Measurements from ENCODE around the gene PLPPR1.
"Not testable (repeated sequence)": the region's sequence is repeated elsewhere in the genome, so short reads cannot be mapped to it uniquely, and the experiment has no call there.

PLPPR1 gene

GRCh38 chr9:101030086-101030391 lies 1.5 kb downstream of the PLPPR1 start:
- Mint-ChIP-seq H3K36me3 (ENCODE audit: low read depth) (no peaks in the 10 kb centered on the region), H3K9me3 (no peaks in the 10 kb centered on the region), H3K4me3 (no peak overlapping the region), H3K27me3 (peaks cover 37% of the 10 kb centered on the region), H3K27ac (no peak overlapping the region), H3K4me1 (peaks cover 1% of the 10 kb centered on the region)
- ATAC-seq (no peak), DNase-seq (no peak)

- DNase-seq (no peak), ATAC-seq (no peak)
- peaks cover 1% of the 10 kb centered on the region for H3K4me1 Mint-ChIP-seq
- H3K9me3 Mint-ChIP-seq = no peaks in the 10 kb centered on the region
- H3K27me3 Mint-ChIP-seq = peaks cover 26% of the 10 kb centered on the region
- H3K27ac Mint-ChIP-seq = no peak overlapping the region
- H3K4me3 Mint-ChIP-seq = no peak overlapping the region
- no peaks in the 10 kb centered on the region for H3K36me3 Mint-ChIP-seq (ENCODE audit: low read depth)
Measured at GRCh38 chr9:101032426-101032825, 3.9 kb downstream of the PLPPR1 start.

GRCh38 chr9:101034222-101034621 lies 5.7 kb downstream of the PLPPR1 start:
- peaks cover 16% of the 10 kb centered on the region for H3K27me3 Mint-ChIP-seq
- H3K9me3 Mint-ChIP-seq = no peaks in the 10 kb centered on the region
- H3K36me3 Mint-ChIP-seq (ENCODE audit: low read depth) = no peaks in the 10 kb centered on the region
- no peak overlapping the region for H3K4me3 Mint-ChIP-seq
- no peak overlapping the region for H3K27ac Mint-ChIP-seq
- DNase-seq (no peak), ATAC-seq (no peak)
- no peaks in the 10 kb centered on the region for H3K4me1 Mint-ChIP-seq

GRCh38 chr9:101035098-101035497 lies 6.6 kb downstream of the PLPPR1 start:
- no peak for ATAC-seq
- no peaks in the 10 kb centered on the region for H3K4me1 Mint-ChIP-seq
- no peak overlapping the region for H3K4me3 Mint-ChIP-seq
- no peak overlapping the region for H3K27ac Mint-ChIP-seq
- H3K27me3 Mint-ChIP-seq = peaks cover 9% of the 10 kb centered on the region
- H3K36me3 Mint-ChIP-seq (ENCODE audit: low read depth) = no peaks in the 10 kb centered on the region
- peaks cover 4% of the 10 kb centered on the region for H3K9me3 Mint-ChIP-seq
- DNase-seq = no peak

GRCh38 chr9:101037430-101037829 lies 8.9 kb downstream of the PLPPR1 start:
- no peaks in the 10 kb centered on the region for H3K4me1 Mint-ChIP-seq

GRCh38 chr9:101038488-101038887 lies 10.0 kb downstream of the PLPPR1 start:
- Mint-ChIP-seq H3K27ac (no peak overlapping the region), H3K4me3 (no peak overlapping the region), H3K36me3 (ENCODE audit: low read depth) (no peaks in the 10 kb centered on the region), H3K27me3 (no peaks in the 10 kb centered on the region), H3K4me1 (no peaks in the 10 kb centered on the region), H3K9me3 (peaks cover 4% of the 10 kb centered on the region)
- ATAC-seq = no peak
- DNase-seq = no peak

More at GRCh38 chr9:101037430-101037829, 8.9 kb downstream of the PLPPR1 start:
- DNase-seq = no peak
- ATAC-seq = no peak
- H3K9me3 Mint-ChIP-seq = peaks cover 4% of the 10 kb centered on the region
- H3K27ac Mint-ChIP-seq = no peak overlapping the region
- no peak overlapping the region for H3K4me3 Mint-ChIP-seq
- no peaks in the 10 kb centered on the region for H3K36me3 Mint-ChIP-seq (ENCODE audit: low read depth)
- no peaks in the 10 kb centered on the region for H3K27me3 Mint-ChIP-seq

- not testable (repeated sequence) for H3K4me3 Mint-ChIP-seq, H3K9me3 Mint-ChIP-seq
Measured at GRCh38 chr9:101039581-101039980, 11.1 kb downstream of the PLPPR1 start.

GRCh38 chr9:101047848-101048397 lies 19.4 kb downstream of the PLPPR1 start:
- Mint-ChIP-seq H3K4me1 (no peaks in the 10 kb centered on the region), H3K27me3 (no peaks in the 10 kb centered on the region), H3K36me3 (ENCODE audit: low read depth) (no peaks in the 10 kb centered on the region), H3K9me3 (peaks cover 3% of the 10 kb centered on the region), H3K27ac (no peak overlapping the region), H3K4me3 (no peak overlapping the region)
- no peak for DNase-seq
- ATAC-seq = no peak

More at GRCh38 chr9:101039581-101039980, 11.1 kb downstream of the PLPPR1 start:
- ATAC-seq; H3K36me3 Mint-ChIP-seq (ENCODE audit: low read depth); H3K27me3 Mint-ChIP-seq; H3K27ac Mint-ChIP-seq; H3K4me1 Mint-ChIP-seq; DNase-seq: not testable (repeated sequence)

- Mint-ChIP-seq H3K9me3 (peaks cover 3% of the 10 kb centered on the region), H3K36me3 (ENCODE audit: low read depth) (no peaks in the 10 kb centered on the region), H3K4me3 (no peak overlapping the region), H3K4me1 (no peaks in the 10 kb centered on the region), H3K27ac (no peak overlapping the region), H3K27me3 (peaks cover 1% of the 10 kb centered on the region)
- DNase-seq (no peak), ATAC-seq (no peak)
Measured at GRCh38 chr9:101050650-101051049, 22.1 kb downstream of the PLPPR1 start.

GRCh38 chr9:101054657-101055056 lies 26.1 kb downstream of the PLPPR1 start:
- no peak overlapping the region for H3K27ac Mint-ChIP-seq
- H3K4me1 Mint-ChIP-seq = no peaks in the 10 kb centered on the region
- no peaks in the 10 kb centered on the region for H3K9me3 Mint-ChIP-seq
- H3K36me3 Mint-ChIP-seq (ENCODE audit: low read depth) = no peaks in the 10 kb centered on the region
- ATAC-seq (no peak), DNase-seq (no peak)
- H3K27me3 Mint-ChIP-seq = peaks cover 1% of the 10 kb centered on the region
- no peak overlapping the region for H3K4me3 Mint-ChIP-seq

- DNase-seq = no peak
- ATAC-seq = no peak
- H3K4me1 Mint-ChIP-seq = no peaks in the 10 kb centered on the region
- H3K9me3 Mint-ChIP-seq = no peaks in the 10 kb centered on the region
- H3K4me3 Mint-ChIP-seq = no peak overlapping the region
- no peaks in the 10 kb centered on the region for H3K36me3 Mint-ChIP-seq (ENCODE audit: low read depth)
- H3K27ac Mint-ChIP-seq = no peak overlapping the region
- peaks cover 1% of the 10 kb centered on the region for H3K27me3 Mint-ChIP-seq
Measured at GRCh38 chr9:101055516-101055915, 27.0 kb downstream of the PLPPR1 start.

- no peaks in the 10 kb centered on the region for H3K27me3 Mint-ChIP-seq
- H3K36me3 Mint-ChIP-seq (ENCODE audit: low read depth) = no peaks in the 10 kb centered on the region
- H3K9me3 Mint-ChIP-seq = no peaks in the 10 kb centered on the region
- no peak overlapping the region for H3K27ac Mint-ChIP-seq
- no peak overlapping the region for H3K4me3 Mint-ChIP-seq
- ATAC-seq = no peak
- DNase-seq = no peak
- no peaks in the 10 kb centered on the region for H3K4me1 Mint-ChIP-seq
Measured at GRCh38 chr9:101062686-101063085, 34.2 kb downstream of the PLPPR1 start.

- no peak overlapping the region for H3K4me3 Mint-ChIP-seq
- no peak for DNase-seq
- no peaks in the 10 kb centered on the region for H3K36me3 Mint-ChIP-seq (ENCODE audit: low read depth)
- no peaks in the 10 kb centered on the region for H3K9me3 Mint-ChIP-seq
- no peaks in the 10 kb centered on the region for H3K27me3 Mint-ChIP-seq
- no peak overlapping the region for H3K27ac Mint-ChIP-seq
- no peak for ATAC-seq
- H3K4me1 Mint-ChIP-seq = no peaks in the 10 kb centered on the region
Measured at GRCh38 chr9:101063192-101063591, 34.7 kb downstream of the PLPPR1 start.

GRCh38 chr9:101064206-101064605 lies 35.7 kb downstream of the PLPPR1 start:
- Mint-ChIP-seq H3K4me1 (no peaks in the 10 kb centered on the region), H3K4me3 (no peak overlapping the region), H3K27me3 (no peaks in the 10 kb centered on the region), H3K36me3 (ENCODE audit: low read depth) (no peaks in the 10 kb centered on the region), H3K9me3 (no peaks in the 10 kb centered on the region), H3K27ac (no peak overlapping the region)
- no peak for ATAC-seq
- no peak for DNase-seq

- ATAC-seq = no peak
- Mint-ChIP-seq H3K4me3 (no peak overlapping the region), H3K27me3 (no peaks in the 10 kb centered on the region), H3K36me3 (ENCODE audit: low read depth) (no peaks in the 10 kb centered on the region), H3K27ac (no peak overlapping the region), H3K4me1 (no peaks in the 10 kb centered on the region), H3K9me3 (no peaks in the 10 kb centered on the region)
- no peak for DNase-seq
Measured at GRCh38 chr9:101065930-101066329, 37.4 kb downstream of the PLPPR1 start.

GRCh38 chr9:101068696-101069095 lies 40.2 kb downstream of the PLPPR1 start:
- Mint-ChIP-seq H3K9me3 (no peaks in the 10 kb centered on the region), H3K27me3 (no peaks in the 10 kb centered on the region), H3K27ac (no peak overlapping the region), H3K4me3 (no peak overlapping the region), H3K4me1 (no peaks in the 10 kb centered on the region), H3K36me3 (ENCODE audit: low read depth) (no peaks in the 10 kb centered on the region)
- DNase-seq (no peak), ATAC-seq (no peak)

Data from activated naive CD8-positive, alpha-beta T cell treated with anti-CD3 and anti-CD28 coated beads, Interleukin-2, amount 50 U/mL, for 24 hours (primary cell).